Ramos (cell line): ENCODE results near the gene FOXK1.
"Not testable (repeated sequence)": the region's sequence is repeated elsewhere in the genome, so short reads cannot be mapped to it uniquely, and the experiment has no call there.

Source experiments
- in situ Hi-C: fragments of 300-500 bp; cut with MboI; formaldehyde crosslinking; loops from one replicate; pipeline ENCODE4 v1.14.3; 2022; ENCODE audit warnings: low sequenced_read_pairs; ENCODE audit not compliant: unreplicated experiment

The FOXK1 gene

DNA sequence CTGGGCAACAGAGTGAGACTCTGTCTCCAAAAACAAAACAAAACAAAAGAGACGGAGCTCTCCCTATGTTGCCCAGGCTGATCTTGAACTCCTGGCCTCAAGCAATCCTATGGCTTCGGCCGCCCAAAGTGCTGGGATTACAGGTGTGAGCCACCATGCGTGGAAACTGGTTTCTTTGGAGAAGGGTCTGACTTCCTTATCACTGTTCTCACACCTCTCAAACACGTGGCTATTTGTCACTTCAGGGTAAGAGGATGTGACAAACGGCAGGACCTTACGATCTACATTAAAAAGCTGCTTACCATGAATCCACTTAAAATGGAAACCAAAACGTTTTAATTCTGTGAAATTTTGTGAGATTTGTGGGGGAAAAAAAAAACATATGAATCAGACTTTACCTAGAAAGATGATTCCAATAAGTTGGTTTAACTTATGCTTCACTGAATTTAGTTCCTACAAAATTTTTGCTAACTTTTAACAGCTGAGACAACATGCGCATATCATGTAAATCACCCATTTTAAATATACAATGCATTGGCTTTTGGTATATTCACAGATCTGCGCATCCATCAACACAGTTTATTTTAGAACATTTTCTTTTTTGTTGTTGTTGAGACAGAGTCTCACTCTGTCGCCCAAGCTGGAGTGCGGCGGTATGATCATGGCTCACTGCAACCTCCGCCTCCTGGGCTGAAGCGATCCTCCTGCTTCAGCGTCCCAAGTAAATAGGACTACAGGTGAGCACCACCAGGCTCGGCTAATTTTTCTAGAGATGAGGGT is 18.7 kb upstream of the FOXK1 start:
- in situ Hi-C loops: no loop called here

DNA sequence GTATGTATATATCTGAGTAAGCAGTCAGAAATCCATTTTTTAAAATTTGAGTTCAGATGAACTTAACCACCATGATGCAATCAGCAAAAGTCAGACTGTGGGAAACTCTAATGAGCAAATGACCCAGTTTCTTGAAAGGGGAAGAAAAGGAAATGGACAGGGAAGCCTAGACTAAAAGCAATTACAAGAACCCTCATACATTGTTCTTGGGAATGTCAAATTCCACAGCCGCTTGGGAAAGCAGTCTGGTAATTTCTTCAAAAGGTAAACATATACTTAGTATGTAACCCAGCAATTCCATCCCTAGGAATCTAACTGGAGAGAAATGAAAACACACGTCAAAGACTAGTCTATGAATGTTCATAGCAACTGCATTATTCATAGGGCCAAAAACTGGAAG is 16.4 kb upstream of the FOXK1 start:
- in situ Hi-C loops: no loop called here

DNA sequence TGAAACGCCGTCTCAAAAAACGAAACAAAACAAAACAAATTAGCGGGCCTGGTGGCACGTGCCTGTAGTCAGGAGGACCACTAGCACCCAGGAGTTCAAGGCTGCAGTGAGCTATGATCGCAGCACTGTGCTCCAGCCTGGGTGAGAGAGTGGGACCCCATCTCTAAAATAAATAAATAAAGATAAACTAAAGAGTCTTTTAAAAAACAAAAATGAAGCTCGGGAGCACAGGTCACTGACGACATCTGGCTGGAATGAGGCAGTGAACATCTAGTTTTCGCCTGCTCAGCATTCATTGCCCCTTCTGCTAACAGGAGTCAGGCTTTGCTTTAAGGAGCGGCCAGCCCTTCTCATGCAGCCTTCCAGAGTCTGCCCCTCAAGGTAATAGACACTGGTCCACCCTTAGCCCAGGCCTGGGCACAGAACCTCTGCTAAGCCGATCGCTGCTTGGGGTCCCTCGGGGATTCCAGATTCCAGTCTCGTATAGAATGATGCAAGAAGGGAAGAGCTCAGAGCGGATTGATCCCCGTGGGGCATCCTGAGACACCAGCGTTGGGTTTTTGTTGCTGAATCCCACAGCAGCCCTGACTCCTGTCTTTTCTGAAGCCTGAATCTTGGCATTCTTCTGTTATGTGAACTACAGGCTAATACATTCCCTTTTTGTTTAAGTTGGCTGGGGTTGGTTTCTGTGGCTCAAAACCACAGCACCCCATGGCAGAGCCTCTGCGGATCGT is 14.2 kb upstream of the FOXK1 start:
- in situ Hi-C loops: no loop called here

DNA sequence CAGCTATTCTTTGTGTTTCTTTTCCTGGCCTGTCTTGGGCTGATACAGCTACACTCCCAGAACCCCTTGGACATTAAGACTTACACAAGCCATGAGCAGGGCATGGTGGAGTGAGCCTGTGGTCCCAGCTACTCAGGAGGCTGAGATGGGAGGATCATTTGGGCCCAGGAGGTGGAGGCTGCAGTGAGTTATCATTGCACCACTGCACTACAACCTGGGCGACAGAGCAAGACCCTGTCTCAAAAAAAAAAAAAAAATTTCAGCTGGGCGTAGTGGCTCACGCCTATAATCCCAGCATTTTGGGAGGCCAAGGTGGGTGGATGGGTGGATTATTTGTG is 13.6 kb upstream of the FOXK1 start:
- in situ Hi-C loops: no loop called here

DNA sequence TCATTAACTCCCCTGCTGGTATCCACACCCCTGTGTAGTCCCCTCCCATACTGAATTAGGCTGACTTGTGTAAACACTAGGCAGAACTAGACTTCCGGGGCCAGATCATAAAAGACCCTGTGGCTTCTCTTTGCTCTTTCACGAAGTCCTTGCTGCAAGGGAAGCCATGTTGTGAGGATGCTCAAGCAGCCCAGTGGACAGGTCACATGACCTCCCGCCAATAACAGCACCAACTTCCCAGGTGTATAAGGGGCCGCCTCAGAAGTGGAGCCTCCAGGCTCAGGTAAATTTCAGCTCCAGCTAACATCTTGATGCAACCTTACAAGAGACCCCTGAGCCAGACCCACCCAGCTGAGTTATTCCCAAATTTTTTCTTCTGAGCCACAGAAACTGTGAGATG is 11.3 kb upstream of the FOXK1 start:
- in situ Hi-C loops: no loop called here

DNA sequence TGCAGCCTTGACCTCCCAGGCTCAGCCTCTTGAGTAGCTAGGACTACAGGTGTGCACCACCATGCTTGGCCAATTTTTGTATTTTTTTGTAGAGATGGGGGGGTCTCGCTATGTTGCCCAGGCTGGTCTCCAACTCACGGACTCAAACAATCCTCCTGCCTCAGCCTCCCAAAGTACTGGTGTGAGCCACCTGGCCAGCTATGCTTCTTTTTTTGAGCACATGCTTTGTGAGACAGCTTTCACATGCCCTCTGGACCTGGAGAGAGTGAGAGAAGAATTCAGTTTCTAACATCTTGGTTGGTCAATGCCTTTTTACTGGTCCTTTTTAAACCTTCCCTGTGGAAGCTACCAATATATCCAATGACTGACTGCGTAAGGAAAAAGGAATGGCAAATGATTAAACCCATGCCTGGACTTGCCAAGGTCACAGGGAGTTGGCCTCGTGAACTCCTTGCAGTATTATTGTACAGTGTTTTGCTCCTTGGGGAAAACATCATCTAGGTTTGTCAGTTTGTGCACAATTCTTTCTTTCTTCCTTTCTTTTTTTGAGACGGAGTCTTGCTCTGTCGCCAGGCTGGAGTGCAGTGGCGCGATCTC is 6.2 kb upstream of the FOXK1 start:
- in situ Hi-C loops: no loop called here

DNA sequence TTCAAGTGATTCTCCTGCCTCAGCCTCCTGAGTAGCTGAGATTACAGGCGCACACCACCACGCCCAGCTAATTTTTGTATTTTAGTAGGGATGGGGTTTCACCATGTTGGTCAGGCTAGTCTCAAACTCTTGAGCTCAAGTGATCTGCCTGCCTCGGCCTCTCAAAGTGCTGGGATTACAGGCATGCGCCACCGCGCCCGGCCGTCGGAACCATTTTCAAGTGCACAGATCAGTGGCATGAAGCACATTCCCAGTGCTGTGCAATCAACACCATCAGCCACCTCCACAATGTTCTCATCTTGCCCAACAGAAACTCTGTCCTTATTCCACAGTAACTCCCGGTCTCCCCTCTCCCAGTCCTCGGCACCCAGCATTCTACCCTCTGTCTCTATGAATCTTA is 4.6 kb upstream of the FOXK1 start:
- in situ Hi-C loops: not testable (repeated sequence)

DNA sequence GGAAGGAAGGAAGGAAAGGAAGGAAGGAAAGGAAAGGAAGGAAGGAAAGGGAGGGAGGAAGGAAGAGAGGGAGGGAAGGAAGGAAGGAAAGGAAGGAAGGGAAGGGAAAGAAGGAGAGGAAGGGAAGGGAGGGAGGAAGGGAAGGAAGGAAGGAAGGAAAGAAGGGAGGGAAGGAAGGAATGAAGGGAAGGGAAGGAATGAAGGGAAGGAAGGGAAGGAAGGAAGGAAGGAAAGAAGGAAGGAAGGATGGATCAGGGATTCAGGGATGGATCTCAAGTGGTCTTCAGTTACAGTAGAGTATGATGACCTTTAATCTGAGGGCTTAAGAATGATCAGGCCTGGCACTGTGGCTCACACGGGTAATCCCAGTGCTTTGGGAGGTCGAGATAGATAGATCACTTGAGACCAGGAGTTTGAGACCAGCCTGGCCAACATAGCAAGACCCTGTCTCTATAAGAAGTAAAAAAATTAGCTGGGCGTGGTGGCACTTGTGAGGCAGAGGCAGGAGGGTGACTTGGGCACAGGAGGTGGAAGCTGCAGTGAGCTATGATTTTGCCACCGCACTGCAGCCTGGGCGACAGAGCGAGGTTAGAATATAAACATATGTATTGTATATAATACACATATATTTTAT is 760 bp upstream of the FOXK1 start:
- in situ Hi-C loops: no loop called here

DNA sequence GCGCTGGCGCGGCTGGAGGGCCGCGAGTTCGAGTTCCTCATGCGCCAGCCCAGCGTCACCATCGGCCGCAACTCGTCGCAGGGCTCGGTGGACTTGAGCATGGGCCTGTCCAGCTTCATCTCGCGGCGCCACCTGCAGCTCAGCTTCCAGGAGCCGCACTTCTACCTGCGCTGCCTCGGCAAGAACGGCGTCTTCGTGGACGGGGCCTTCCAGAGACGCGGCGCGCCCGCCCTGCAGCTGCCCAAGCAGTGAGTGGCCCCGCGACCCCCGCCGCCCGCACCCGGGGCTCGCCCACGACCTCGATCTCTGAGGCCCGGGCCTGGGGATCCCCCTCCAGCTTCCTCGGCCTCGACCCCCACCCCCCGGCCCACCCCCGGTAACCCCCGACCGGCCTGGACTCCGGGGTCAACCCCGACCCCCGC is 537 bp downstream of the FOXK1 start:
- in situ Hi-C loops: no loop called here

DNA sequence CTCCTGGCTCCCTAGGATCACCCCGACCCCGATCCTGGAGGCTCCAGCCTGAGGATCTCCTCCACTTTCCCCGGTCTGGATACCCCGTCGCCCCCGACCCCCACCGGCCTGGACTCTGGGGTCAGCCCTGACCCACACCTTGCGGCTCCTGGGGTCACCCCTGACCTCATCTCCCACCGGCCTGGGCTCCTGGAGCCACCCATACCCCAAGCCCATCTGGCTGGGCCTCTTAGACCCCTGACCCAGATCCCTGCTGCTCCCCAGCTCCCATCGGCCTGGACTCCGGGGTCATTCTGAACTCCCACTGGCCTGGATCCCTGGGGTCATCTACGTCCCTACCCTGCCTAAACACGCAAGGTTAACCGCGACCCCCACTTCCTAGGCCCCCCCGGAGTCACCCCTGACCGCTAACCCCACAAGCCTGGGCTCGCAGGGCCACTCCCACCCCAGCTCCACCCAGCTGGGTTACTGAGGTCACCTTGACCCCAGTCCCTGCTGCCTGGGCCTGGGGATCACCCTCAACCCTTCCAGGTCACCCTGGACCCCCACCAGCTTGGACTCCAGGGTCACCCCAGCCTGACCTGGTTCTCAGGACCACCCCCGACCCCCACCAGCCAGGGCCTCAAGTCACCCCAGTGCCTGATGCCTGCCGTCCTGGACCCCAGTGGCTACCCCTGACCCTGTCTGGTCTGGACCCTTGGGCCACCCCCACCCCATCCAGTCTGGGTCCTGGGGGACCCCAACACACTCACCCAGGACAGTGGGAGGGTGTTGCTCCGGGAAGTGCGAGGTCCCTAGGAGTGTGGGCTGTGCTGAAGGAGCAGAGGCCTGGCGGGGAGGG is 1.2 kb downstream of the FOXK1 start:
- in situ Hi-C loops: no loop called here

DNA sequence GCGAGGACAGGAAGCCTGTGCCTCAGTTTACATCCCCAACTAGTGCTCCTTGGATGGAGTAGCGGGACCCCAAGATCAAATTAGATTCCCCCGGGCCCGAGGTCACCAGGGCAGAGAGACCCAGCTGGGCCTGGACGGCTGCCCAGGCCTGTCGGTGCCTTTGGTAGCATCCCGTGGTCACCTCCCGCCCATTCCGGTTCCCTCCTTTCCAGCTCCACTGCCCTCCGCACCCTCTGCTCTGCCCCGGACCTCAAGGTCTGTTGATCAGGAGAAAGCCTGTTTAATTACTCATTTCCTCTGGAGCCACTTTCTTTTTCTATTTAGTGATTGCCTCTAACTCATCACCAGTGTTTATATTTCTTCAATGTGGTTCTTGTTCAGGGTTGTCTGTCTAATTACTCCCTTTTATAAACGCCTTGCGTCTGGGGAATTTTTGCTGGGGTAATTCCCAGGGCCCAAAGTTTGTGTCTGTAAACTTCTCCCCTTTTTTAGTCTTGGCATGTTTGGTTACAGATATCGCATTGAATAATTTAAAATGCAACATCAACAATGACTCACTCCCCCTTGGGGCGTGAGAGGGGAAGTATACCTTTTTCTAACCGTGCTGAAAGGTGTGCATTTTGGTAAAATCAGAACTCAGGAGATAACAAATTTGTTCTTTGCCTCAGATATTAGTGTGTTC is 1.9 kb downstream of the FOXK1 start:
- in situ Hi-C loops: no loop called here

DNA sequence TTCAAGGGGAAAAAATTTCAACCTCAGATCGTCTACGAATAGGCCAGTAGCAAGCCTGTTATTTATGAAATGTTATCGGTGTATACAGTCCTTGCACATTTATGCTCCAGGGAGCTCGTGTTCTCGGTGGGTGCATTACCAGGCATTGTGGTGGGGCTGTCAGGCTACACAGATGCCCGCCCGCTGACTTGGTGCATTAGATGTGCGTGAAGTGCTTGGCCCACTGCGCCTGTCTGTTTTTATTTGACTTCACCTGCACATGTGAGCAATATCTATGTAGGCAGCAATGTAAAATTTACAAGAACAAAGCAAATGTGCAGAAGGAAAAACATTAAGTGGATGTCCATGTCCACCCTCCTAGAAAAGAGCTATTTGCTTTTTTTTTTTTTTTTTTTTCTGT is 2.8 kb downstream of the FOXK1 start:
- in situ Hi-C loops: no loop called here

DNA sequence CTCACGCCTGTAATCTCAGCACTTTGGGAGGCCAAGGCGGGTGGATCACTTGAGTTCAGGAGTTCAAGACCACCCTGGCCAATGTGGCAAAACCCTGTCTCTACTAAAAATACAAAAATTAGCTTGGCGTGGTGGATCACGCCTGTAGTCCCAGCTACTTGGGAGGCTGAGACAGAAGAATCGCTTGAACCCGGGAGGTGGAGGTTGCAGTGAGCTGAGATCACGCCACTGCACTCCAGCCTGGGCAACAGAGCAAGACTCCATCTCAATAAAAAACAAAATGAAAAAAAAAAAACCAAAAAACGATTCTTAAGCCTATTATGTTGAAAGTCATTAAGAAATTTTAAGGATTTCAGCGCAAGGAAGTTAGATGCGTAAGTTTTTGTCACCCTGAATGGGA is 3.6 kb downstream of the FOXK1 start:
- in situ Hi-C loops: not testable (repeated sequence)

DNA sequence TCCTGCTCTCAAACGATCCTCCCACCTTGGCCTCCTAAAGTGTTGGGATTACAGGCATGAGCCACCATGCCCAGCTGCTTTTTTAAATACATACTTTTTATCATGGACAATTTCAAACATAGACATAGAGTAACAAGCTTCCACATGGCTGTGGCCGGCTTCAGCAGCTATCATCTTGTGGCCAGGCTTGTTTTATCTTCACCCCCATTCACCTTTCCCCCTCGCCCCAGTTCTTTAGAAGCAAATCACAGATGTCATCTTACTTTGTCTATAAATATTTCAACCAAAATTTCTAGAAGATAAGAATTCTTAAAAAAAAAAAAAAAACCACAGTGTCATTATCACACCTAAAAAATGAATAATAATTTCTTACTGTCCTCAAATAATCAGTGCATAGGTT is 5.9 kb downstream of the FOXK1 start:
- in situ Hi-C loops: no loop called here

DNA sequence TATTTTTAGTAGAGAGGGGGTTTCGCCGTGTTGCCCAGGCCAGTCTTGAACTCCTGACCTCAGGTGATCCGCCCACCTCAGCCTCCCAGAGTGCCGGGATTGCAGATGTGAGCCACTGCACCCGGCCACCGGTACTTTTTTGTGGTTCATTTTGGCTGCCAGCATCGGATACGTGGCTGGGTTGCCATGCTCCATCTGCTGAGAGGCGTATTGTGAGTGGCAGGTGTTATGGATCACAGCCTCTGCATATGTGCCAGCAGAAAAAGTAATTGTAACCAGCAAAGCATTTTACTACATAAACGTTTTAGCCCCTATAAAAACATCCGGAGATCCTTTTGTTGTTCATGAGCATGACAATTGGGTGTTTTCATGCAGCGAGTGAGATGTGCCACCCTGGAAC is 7.1 kb downstream of the FOXK1 start:
- in situ Hi-C loops: no loop called here

DNA sequence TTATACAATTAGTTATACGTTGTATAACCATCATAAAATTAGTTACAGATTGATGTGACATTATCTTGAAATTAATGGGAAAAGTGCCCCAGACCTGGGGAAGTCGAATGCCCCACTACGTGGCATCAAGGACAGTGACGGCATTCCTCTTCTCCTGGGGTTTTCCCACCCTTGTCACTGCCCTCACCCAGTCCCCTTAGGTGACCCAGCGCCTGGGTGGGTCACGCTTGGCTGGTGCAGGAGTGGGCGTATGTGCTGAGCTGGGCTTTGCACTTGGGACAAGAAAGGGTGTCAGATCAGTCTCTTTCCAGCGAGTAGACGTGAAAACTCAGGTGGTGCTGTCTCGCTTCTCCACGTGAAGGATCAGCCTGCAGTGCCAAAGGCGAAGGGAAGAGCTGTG is 7.6 kb downstream of the FOXK1 start:
- in situ Hi-C loops: no loop called here

DNA sequence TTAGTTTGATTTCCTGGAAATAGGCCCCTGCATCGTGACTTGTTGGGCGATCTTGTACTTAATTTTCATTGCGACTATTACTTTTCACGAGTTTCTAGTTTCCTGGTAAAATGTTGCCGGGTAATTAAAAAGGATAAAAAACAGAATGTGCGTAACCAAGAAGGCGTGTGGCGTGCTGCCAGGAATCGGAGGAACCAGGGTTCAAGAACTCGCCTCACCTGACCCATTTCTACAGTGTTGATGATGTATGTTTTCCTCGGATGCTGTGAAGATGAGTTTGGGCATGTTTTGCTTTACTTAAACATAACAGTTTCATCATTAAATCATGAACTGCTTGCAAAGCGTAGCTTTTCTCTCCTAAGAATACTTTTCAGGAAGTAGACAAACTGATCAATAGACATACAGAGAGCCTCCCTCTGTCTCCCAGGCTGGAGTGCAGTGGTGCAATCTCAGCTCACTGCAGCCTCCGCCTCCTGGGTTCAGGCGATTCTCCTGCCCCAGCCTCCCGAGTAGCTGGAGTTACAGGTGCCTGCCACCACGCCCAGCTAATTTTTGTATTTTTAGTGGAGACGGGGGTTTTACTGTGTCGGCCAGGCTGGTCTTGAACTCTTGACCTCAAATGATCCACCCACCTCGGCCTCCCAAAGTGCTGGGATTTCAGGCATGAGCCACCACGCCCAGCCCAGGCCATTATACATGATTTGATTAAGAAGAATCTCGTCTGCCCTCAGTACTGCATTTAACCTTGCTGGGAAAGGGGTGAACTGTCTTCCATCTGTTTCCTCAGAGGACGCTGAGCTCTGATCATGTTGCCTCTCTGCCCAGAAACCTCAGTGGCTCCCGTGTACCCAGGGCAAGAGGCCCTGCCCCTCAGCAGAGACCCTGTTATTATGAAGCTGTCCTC is 9.1 kb downstream of the FOXK1 start:
- in situ Hi-C loops: no loop called here

DNA sequence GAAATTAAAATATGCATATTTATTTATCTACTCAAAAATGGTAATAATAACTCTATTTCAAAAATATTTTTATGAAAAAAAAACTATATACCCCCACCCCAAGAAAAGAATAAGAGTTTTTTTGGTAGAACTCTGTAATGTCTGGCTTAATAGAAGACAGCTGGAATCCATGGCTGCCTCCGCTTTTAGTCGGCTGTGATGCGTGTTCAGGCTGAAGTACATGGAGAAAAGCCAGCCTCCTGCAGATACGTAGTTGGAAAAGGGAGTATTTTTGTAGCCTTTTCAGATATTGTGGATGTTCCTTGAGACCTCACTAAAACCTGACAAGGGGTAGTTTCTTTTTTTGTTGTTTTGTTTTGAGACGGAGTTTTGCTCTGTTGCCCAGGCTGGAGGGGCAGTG is 10.0 kb downstream of the FOXK1 start:
- in situ Hi-C loops: no loop called here

DNA sequence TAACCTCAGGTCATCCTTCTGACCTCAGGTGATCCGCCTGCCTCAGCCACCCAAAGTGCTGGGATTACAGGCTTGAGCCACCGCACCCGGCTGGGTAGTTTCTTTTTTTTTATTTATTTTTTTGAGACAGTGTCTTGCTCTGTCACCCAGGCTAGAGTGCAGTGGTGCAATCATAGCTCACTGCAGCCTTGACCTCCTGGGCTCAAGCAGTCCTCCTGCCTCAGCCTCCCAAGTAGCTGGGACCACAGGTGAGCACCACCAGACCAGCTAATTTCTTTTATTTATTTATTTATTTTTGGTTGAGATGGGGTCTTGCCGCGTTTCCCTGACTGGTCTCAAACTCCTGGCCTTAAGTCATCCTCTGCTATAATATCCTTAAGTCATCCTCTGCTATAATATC is 10.5 kb downstream of the FOXK1 start:
- in situ Hi-C loops: not testable (repeated sequence)
